Coronary artery (tissue), 2 donors: ENCODE results near the gene SLCO3A1.

Source experiments
- DNase-seq: peaks from one replicate; pipeline ENCODE4 v3.0.0-alpha.2; 2017; ENCODE audit warnings: low spot score
- H3K27ac ChIP-seq, 2 donors: fragments of 200-600 bp; sonication (generic); one replicate each; pipeline ENCODE4 v1.5.1; 2016 to 2019
- H3K4me3 ChIP-seq: fragments of 200-600 bp; sonication (generic); 2 replicates; pipeline ENCODE4 v1.5.1; 2016; ENCODE audit warnings: mild to moderate bottlenecking, moderate library complexity
- CTCF ChIP-seq: fragments of 200-600 bp; sonication (generic); IDR thresholded peaks from one replicate; pipeline ENCODE4 v1.5.1; 2019; ENCODE audit warnings: antibody characterized with exemption

The SLCO3A1 gene

GRCh38 chr15:92105611-92106010 is 252.1 kb downstream of the SLCO3A1 start:
- DNase-seq: no peak
- no peak overlapping the region for H3K27ac ChIP-seq
- no peak overlapping the region for H3K4me3 ChIP-seq
- no peak for TF ChIP-seq CTCF

GRCh38 chr15:92107510-92107909 is 254.0 kb downstream of the SLCO3A1 start:
- no peak for DNase-seq
- H3K27ac ChIP-seq: no peak overlapping the region
- no peak for TF ChIP-seq CTCF

GRCh38 chr15:92109191-92109873 is 255.8 kb downstream of the SLCO3A1 start:
- no peak overlapping the region for H3K27ac ChIP-seq
- no peak for TF ChIP-seq CTCF
- no peak overlapping the region for H3K4me3 ChIP-seq
- DNase-seq: no peak

More at GRCh38 chr15:92107510-92107909, 254.0 kb downstream of the SLCO3A1 start:
- no peak overlapping the region for H3K4me3 ChIP-seq

GRCh38 chr15:92111291-92111690 is 257.8 kb downstream of the SLCO3A1 start:
- DNase-seq: no peak
- H3K27ac ChIP-seq: no peak overlapping the region
- no peak for TF ChIP-seq CTCF

GRCh38 chr15:92111751-92112150 is 258.2 kb downstream of the SLCO3A1 start:
- no peak for TF ChIP-seq CTCF
- H3K4me3 ChIP-seq: no peak overlapping the region
- H3K27ac ChIP-seq: no peak overlapping the region
- DNase-seq: no peak

More at GRCh38 chr15:92111291-92111690, 257.8 kb downstream of the SLCO3A1 start:
- H3K4me3 ChIP-seq: no peak overlapping the region

- H3K27ac ChIP-seq: no peak overlapping the region
- no peak overlapping the region for H3K4me3 ChIP-seq
- no peak for TF ChIP-seq CTCF
- DNase-seq: no peak
Observed at GRCh38 chr15:92112180-92112579, 258.7 kb downstream of the SLCO3A1 start.

GRCh38 chr15:92112711-92113110 is 259.2 kb downstream of the SLCO3A1 start:
- Histone ChIP-seq H3K27ac (no peak overlapping the region), H3K4me3 (no peak overlapping the region)
- DNase-seq: no peak
- no peak for TF ChIP-seq CTCF
